Astrocyte (in vitro differentiated cells and primary cell): ENCODE data around the gene RBBP8NL.

ENCODE experiments used
- EZH2 ChIP-seq: IDR thresholded peaks from 2 replicates; pipeline ENCODE4 v1.6.1; 2012; ENCODE audit warnings: mild to moderate bottlenecking, low read length, inconsistent platforms; ENCODE audit not compliant: insufficient read depth
- TF ChIP-seq, protein P1 (sequence below): IDR thresholded peaks from 2 replicates; pipeline ENCODE4 v1.5.1; 2011; ENCODE audit warnings: low read depth, mild to moderate bottlenecking, inconsistent platforms, low read length, moderate library complexity; ENCODE audit not compliant: insufficient read depth

DNA sequence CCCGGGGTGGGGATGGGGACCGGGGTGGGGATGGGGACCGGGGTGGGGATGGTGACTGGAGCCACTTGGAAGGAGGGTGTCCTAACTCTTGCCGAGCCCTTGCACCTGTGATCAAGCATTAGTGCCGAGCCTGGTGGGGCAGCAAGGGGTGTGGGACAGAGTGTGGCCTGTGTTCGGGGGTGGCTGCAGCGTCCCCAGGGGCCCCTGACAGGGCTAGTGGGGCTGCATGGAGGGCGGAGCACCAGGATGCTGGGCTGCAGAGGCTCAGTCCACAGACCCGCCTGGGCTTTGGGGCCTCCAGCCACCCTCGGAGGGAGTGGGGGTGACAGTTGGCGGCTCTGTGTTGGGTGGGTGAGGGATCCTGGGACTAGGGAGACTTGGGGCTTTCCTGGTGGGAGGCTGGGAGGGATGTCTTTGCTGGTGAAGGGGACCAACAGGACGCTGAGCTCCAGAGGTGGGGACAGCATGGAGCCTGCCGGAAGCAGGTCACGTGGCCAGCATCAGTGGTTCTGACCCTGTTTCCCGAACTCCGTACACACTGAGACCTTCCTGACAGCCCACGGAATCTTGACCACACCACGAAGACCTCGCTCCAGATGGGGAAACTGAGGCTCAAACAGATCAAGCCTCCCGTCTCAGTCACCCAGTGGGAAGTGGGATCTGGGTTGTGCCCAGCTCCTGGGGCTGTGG lies 4.6 kb downstream of the RBBP8NL start:
- TF ChIP-seq, protein P1, sequence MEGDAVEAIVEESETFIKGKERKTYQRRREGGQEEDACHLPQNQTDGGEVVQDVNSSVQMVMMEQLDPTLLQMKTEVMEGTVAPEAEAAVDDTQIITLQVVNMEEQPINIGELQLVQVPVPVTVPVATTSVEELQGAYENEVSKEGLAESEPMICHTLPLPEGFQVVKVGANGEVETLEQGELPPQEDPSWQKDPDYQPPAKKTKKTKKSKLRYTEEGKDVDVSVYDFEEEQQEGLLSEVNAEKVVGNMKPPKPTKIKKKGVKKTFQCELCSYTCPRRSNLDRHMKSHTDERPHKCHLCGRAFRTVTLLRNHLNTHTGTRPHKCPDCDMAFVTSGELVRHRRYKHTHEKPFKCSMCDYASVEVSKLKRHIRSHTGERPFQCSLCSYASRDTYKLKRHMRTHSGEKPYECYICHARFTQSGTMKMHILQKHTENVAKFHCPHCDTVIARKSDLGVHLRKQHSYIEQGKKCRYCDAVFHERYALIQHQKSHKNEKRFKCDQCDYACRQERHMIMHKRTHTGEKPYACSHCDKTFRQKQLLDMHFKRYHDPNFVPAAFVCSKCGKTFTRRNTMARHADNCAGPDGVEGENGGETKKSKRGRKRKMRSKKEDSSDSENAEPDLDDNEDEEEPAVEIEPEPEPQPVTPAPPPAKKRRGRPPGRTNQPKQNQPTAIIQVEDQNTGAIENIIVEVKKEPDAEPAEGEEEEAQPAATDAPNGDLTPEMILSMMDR: no peak
- no peak for TF ChIP-seq EZH2
